Measurements from ENCODE around the gene IMMT. TPM values are rescaled to one million over a fixed set of nuclear protein-coding genes. Genes with fewer than 3 reads are reported as not detected.

IMMT gene
- total and polyA plus RNA-seq, 9 of the 15 experiments (the other 6 are each of a cell fraction or from before 2014, with no cell fraction given) = 119 to 294 (median 140) TPM

GRCh38 chr2:86171295-86171694 lies 24.0 kb downstream of the IMMT start:
- WGBS (ENCODE audit: insufficient coverage, low coverage, missing lambda C conversion rate) = 91% methylated on average over 3 of the region's 3 CpGs
- BruUV-seq (replicated peaks) = no TSS peak

DNA sequence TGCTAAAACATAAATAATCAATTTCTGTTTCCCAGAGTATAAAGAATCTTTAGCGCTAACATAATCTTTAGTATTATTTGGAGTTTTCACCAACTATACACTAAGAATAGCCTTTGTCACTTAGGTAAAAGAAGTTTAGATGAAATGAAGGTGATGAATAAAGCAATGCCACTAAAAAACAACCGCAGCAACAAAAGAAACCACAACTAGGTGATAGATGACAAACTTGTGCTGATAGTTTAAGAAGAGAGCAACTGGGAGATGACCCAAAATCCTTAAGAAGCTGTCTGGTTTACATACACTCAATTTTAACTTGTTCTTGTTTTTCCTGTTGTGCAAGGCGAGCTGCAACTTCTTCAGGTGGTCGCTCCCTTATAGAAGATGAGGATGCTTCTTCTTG lies 24.8 kb downstream of the IMMT start:
- in situ Hi-C loops (cut with MboI) = no loop called here
- H3K79me2 ChIP-seq (ENCODE audit: control insufficient read depth, insufficient read depth, low read length) = peaks cover 16% of the 10 kb centered on the region
- no peaks in the 10 kb centered on the region for H3K4me1 ChIP-seq (replicated peaks in 1 of 2; ENCODE audit: control insufficient read depth in 2 of 2, insufficient read depth in 2 of 2, low read length in 2 of 2)
- POLR2A ChIA-PET = interaction anchor here (0.6 to 2.1 kb wide), 3 partner anchors 25 to 278 kb away, joined by 3 to 10 read pairs (median 3); partner anchors contain the start of gene IMMT
- H3K4me3 ChIP-seq = no peak overlapping the region
- no peak overlapping the region for H3K27ac ChIP-seq (ENCODE audit: extremely low read depth, low read depth, low read length)
- CTCF ChIA-PET (ENCODE audit: low intra/inter-chr PET ratio) = no interaction called here
- no peaks in the 10 kb centered on the region for H3K9me3 ChIP-seq (replicated peaks; ENCODE audit: control insufficient read depth, insufficient read depth, low read depth, low read length)
- no peak overlapping the region for H3K9ac ChIP-seq (ENCODE audit: insufficient read depth in 1 of 2, low read depth in 2 of 2, low read length in 2 of 2)
- WGBS (ENCODE audit: insufficient coverage, low coverage, missing lambda C conversion rate) = 93% methylated on average over 4 of the region's 4 CpGs
- H3K27me3 ChIP-seq (ENCODE audit: control insufficient read depth in 2 of 2, insufficient read depth in 2 of 2, low read length in 2 of 2) = no peaks in the 10 kb centered on the region
- no peak for DNase-seq (ENCODE audit: extremely low read depth in 1 of 4, low spot score in 3 of 4)
- no peaks in the 10 kb centered on the region for H3K9me1 ChIP-seq (ENCODE audit: control insufficient read depth, insufficient read depth, low read length)
- intact Hi-C loops (cut with micrococcal nuclease) = no loop called here
- FAIRE-seq = no peak
- no peak overlapping the region for H2AFZ ChIP-seq (ENCODE audit: low read depth, low read length)
- H4K20me1 ChIP-seq (replicated peaks; ENCODE audit: control insufficient read depth, insufficient read depth, low read length) = no peaks in the 10 kb centered on the region
- BruUV-seq (replicated peaks) = no TSS peak
- H3K4me2 ChIP-seq (ENCODE audit: insufficient read depth, low read length) = no peak overlapping the region
- H3K36me3 ChIP-seq (ENCODE audit: control insufficient read depth, insufficient read depth, low read length) = peaks cover 88% of the 10 kb centered on the region
- no peak for ATAC-seq
- no peak for TF ChIP-seq ZFP1 (CRISPR knock-in tag; IDR thresholded peaks at IDR 0.05)
- TF ChIP-seq KDM5B (IDR thresholded peaks at IDR 0.05; ENCODE audit: insufficient replicate concordance, low read depth, low read length) = no peak
- TF ChIP-seq TAF1 (IDR thresholded peaks at IDR 0.05; ENCODE audit: control insufficient read depth, extremely low read depth, insufficient read depth, low read length, severe bottlenecking) = no peak
- TF ChIP-seq ASH1L (IDR thresholded peaks at IDR 0.05; ENCODE audit: borderline replicate concordance, low read depth, partially characterized antibody) = no peak
- TF ChIP-seq HDAC2 (IDR thresholded peaks at IDR 0.05) = no peak
- TF ChIP-seq ZHX1 (conservative IDR thresholded peaks at IDR 0.05; ENCODE audit: low read length) = no peak
- TF ChIP-seq FOXJ3 (CRISPR knock-in tag; IDR thresholded peaks at IDR 0.05) = no peak
- TF ChIP-seq MCM5 (IDR thresholded peaks at IDR 0.05; ENCODE audit: low read depth) = no peak
- TF ChIP-seq ATF7 (IDR thresholded peaks at IDR 0.05) = no peak
- TF ChIP-seq ZNF589 (CRISPR knock-in tag; IDR thresholded peaks at IDR 0.05; ENCODE audit: low read depth) = no peak
- no peak for TF ChIP-seq ETV1 (tag; conservative IDR thresholded peaks at IDR 0.05; ENCODE audit: low read depth)

More at GRCh38 chr2:86171295-86171694, 24.0 kb downstream of the IMMT start:
- H2AFZ ChIP-seq (ENCODE audit: low read depth, low read length) = no peak overlapping the region
- no peak for FAIRE-seq
- H3K4me1 ChIP-seq (replicated peaks in 1 of 2; ENCODE audit: control insufficient read depth in 2 of 2, insufficient read depth in 2 of 2, low read length in 2 of 2) = no peaks in the 10 kb centered on the region
- ChIA-PET CTCF (ENCODE audit: low intra/inter-chr PET ratio) (interaction anchor here (0.6 kb wide), 1 partner anchor 524 kb away, joined by 9 read pairs; no protein-coding TSS in a partner anchor), POLR2A (interaction anchor here (0.6 kb wide), 1 partner anchor 279 kb away, joined by 3 read pairs; no protein-coding TSS in a partner anchor)
- H3K4me2 ChIP-seq (ENCODE audit: insufficient read depth, low read length) = no peak overlapping the region
- no peak for ATAC-seq
- no peak overlapping the region for H3K9ac ChIP-seq (ENCODE audit: insufficient read depth in 1 of 2, low read depth in 2 of 2, low read length in 2 of 2)
- H3K4me3 ChIP-seq = no peak overlapping the region
- intact Hi-C loops (cut with micrococcal nuclease) = no loop called here
- peaks cover 24% of the 10 kb centered on the region for H3K79me2 ChIP-seq (ENCODE audit: control insufficient read depth, insufficient read depth, low read length)
- H3K27me3 ChIP-seq (ENCODE audit: control insufficient read depth in 2 of 2, insufficient read depth in 2 of 2, low read length in 2 of 2) = no peaks in the 10 kb centered on the region
- TF ChIP-seq ZNF589 (CRISPR knock-in tag; IDR thresholded peaks at IDR 0.05; ENCODE audit: low read depth) = no peak
- no peak for TF ChIP-seq ZNF232 (CRISPR knock-in tag; IDR thresholded peaks at IDR 0.05)
- TF ChIP-seq PRPF4 (IDR thresholded peaks at IDR 0.05; ENCODE audit: insufficient read depth, low read depth, low read length, poor library complexity, severe bottlenecking) = no peak
- TF ChIP-seq XRCC3 (IDR thresholded peaks at IDR 0.05) = no peak
- in situ Hi-C loops (cut with MboI) = no loop called here
- no peaks in the 10 kb centered on the region for H4K20me1 ChIP-seq (replicated peaks; ENCODE audit: control insufficient read depth, insufficient read depth, low read length)
- H3K36me3 ChIP-seq (ENCODE audit: control insufficient read depth, insufficient read depth, low read length) = peaks cover 88% of the 10 kb centered on the region
- no peak for DNase-seq (ENCODE audit: extremely low read depth in 1 of 4, low spot score in 3 of 4)
- no peaks in the 10 kb centered on the region for H3K9me1 ChIP-seq (ENCODE audit: control insufficient read depth, insufficient read depth, low read length)
- H3K27ac ChIP-seq (ENCODE audit: extremely low read depth, low read depth, low read length) = no peak overlapping the region
- H3K9me3 ChIP-seq (replicated peaks; ENCODE audit: control insufficient read depth, insufficient read depth, low read depth, low read length) = no peaks in the 10 kb centered on the region

Data from K562 (cell line).